Mucosa of gallbladder (tissue), 1 donor: ENCODE results near the gene CACHD1. TPM values are rescaled to one million over a fixed set of nuclear protein-coding genes. Genes with fewer than 3 reads are reported as not detected.

Experiments
- DNase-seq: peaks from one replicate; pipeline ENCODE4 v3.0.0-alpha.2; 2020; ENCODE audit warnings: low spot score
- total RNA-seq: library from RNA; stranded (reverse); gene quantifications from one replicate; pipeline ENCODE4 v1.2.1, GENCODE V29; 2021
- donor health status: DM: no; HTN: no; CAD: no.

Gene CACHD1
- total RNA-seq, 1 donor from 2014 or later, result 3.8 TPM

GRCh38 chr1:64654519-64655341, 184.8 kb downstream of the CACHD1 start:
- DNase-seq, result no peak

DNA sequence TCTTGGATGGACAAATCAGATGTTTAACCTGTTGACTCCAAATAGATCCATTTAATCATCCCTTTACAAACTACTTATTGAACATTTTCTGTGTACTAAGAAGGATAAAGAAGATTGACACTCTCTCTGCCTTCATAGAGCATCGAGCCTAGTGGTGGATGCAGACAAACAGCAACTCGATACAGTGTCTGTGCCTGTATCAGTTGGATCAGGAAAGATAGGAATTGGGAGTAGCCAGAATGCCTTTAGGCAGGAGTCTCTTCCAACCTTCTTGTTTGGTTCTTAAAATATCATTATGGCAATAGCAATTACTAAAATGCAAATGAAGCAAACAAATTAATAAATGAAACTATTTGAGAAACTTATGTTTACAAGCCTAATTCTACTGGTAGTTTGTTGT, 185.9 kb downstream of the CACHD1 start:
- DNase-seq, result no peak

DNA sequence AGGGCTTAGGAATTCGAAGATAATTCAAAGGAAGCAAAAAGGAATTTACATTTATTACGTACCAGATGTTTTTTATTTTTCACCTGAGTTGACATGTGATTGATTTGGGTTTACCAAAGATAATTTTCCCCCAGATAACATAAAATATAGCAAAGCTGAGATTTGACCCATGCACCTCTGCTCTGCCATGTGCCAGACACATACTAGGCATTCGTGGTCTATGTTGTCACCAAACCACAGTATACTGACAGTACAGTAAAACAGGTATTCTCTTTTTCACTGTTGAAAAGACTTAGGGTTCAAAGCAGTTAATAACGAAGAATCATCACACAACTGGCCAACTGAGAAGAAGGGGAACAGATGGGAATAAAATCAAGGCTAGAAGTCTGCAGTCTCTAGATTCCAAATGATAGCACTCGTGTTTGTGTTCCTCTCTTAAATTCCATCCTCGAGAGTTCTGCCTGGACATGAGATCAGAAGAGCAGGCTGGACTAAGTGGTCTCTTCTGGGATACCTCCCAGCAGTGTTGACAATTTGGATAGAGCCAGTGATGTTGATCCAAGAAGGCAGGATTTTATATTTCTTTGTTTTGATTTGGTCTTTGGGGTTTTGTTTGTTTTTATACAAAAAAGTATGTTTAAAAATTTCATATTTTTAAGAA, 189.7 kb downstream of the CACHD1 start:
- no peak for DNase-seq

GRCh38 chr1:64663668-64664067, 193.7 kb downstream of the CACHD1 start:
- no peak for DNase-seq

DNA sequence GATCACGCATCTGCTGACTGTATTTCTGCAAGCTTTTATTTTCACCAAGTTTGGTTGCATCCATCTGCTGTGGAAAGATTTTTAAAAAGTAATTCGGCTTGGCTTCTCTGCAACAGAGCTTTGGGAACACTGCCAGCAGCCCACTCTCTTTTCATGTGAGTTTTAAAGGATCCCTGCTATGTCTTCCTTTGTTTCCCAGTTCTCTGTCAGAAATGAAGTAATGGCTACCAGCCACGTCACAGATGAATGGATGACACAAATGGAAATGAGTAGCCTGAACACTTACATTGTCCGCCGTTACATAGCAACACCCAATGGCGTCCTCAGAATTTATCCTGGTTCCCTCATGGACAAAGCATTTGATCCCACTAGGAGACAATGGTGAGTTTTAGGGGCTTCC, 194.4 kb downstream of the CACHD1 start:
- DNase-seq, result no peak

DNA sequence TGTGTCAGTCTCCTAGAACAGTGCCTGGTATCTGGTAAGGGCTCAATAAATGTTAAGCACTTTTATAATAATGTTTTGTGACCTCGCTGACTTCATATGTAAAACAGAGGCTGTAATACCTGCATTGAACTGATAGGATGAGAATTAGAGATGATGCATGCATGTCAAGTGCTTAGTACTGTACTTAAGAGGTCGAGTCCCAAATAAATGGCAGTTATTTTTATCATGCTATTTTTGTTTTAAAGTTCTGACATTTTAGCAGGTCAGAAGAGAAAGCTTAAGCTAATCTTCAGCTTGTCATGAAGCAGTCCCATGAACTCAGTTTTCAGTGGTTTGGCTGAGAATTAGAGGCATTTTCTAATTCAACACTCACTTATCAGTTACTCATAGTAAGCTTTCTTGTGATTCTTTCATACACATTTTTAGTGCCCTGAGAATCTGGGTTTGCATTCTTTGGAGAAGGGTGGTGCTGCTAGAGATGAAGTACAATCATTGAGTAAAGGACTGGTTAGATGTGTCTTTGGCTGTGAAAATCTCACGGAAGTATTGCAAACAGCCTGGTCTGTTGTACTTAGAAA, 199.3 kb downstream of the CACHD1 start:
- no peak for DNase-seq

DNA sequence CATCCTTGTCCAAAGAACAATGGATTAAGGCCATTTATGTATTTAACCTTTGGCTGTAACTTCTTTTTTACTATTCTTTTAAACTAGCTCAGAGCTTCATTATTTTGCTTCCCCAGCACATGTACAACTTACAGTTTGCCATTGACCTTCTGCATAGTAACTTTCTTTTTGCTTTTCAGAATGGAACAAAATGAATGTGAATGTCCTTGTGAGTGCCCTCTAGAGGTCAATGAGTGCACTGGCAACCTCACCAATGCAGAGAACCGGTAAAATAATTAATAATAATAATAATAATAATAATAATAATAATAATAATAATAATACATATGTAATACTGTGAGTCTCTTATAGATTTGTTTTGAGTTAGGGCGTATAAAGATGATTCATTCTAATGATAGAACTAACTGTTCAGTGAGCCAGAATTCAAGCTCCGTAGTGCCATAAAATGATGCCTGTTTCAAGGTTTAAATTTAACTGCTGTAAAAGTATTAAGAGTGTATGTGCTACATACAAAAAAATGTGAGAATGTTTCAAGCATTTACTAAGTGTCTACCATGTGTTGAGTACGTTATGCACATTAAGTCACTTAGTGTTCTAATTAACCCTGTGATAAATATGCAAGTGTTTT, 205.9 kb downstream of the CACHD1 start:
- DNase-seq, result no peak

- DNase-seq, result no peak
Observed at GRCh38 chr1:64676386-64676785, 206.5 kb downstream of the CACHD1 start.

GRCh38 chr1:64677532-64677931, 207.6 kb downstream of the CACHD1 start:
- DNase-seq, result no peak

DNA sequence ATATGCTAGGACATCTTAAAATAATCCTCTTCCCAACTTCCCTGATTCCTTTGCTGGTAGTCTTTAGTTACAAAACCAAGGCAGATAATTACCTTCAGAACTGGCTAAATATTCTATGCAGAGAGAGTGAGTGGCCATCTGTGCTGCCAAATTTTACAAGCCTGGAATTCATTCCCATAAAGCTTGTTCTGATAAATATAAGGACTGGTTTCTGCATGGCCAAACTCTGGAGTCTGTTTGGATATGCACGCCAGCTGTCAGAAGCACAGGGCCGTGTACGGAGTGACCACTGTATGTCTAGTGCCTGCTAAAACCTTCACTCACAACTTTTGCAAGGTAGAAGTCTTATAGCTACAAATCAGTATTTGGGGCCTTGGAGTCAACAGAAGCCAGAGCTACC, 208.4 kb downstream of the CACHD1 start:
- no peak for DNase-seq

DNA sequence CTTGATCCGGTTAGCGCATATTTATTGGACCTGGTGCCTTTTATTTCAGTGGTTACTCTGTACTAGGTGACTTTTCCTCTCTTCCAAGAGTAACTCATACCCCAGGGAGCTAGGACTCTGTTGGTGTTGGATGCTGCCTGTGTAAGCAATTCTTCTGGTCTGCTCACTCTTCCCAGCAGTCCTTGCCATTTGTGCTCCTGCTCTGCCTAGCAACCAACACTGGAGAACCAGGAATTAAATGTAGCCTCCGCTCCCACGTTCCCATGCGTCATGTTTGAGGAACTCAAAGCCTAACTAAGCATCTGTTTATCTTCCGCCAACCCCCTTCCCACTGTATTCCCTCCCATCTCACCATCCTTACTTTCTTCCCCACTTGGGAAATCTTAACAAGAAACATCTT, 209.2 kb downstream of the CACHD1 start:
- DNase-seq, result no peak

GRCh38 chr1:64680599-64680998, 210.7 kb downstream of the CACHD1 start:
- no peak for DNase-seq

DNA sequence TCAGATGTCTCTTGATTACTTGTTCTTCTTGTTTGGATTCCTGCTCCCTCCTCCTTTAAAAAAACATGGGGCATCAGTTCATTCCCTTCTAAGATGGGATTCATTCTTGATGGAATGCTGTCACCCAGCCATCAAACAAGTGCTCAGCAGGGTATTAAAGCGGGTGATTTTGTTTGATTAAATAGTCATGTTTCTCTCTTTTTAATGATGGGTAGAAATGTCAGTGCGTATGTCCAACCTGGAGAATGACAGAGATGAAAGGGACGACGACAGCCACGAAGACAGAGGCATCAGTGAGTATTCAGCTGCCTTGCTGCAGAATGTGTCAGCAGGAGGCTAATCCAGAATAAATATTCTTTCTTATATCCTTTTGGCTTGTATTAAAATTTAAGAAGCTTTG, 211.1 kb downstream of the CACHD1 start:
- no peak for DNase-seq

- no peak for DNase-seq
Observed at GRCh38 chr1:64683419-64683818, 213.5 kb downstream of the CACHD1 start.

DNA sequence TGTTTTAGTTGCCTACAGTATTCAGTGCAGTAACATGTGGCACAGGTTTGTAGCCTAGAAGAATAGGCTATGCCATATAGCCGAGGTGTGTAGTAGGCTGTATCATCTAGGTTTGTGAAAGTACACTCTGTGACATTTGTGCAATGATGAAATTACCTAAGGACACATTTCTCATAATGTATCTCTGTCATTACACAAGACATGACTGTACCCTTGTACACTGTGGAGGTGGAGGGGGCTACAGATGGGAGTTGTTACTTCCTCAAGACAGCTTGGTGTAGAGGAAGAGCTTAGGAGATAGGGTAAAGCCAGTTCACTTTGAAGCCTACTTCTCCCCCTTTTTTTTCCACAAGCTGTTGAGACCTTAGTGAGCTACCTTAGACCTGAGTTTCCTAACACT, 215.3 kb downstream of the CACHD1 start:
- DNase-seq, result no peak

DNA sequence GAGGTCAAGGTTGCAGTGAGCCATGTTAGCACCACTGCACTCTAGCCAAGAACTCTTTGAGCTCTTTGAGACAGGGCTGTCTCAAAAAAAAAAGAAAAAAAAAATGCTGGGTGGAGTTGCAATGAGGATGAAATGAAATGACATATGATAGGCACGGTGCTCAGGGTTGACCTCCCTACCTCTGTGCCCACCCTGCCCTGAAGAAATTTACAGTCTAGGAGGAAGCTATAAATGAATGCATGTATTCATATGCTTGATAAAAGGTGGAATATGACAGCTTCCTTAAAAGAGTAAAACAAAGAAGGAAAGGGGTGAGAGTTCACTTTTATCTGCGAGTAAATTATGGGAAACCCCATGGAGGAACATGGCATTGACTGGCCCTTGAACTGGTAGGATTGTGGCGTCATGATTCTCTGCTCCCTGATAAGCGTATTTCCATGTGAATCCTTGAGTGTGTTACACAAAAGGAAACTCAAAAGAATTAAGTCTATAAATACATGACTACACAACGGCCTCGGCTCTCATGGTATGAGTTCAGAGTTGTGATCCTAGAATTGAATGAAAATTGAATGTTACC, 215.9 kb downstream of the CACHD1 start:
- no peak for DNase-seq

GRCh38 chr1:64686828-64687724, 217.1 kb downstream of the CACHD1 start:
- DNase-seq, result peak; percentile 27

DNA sequence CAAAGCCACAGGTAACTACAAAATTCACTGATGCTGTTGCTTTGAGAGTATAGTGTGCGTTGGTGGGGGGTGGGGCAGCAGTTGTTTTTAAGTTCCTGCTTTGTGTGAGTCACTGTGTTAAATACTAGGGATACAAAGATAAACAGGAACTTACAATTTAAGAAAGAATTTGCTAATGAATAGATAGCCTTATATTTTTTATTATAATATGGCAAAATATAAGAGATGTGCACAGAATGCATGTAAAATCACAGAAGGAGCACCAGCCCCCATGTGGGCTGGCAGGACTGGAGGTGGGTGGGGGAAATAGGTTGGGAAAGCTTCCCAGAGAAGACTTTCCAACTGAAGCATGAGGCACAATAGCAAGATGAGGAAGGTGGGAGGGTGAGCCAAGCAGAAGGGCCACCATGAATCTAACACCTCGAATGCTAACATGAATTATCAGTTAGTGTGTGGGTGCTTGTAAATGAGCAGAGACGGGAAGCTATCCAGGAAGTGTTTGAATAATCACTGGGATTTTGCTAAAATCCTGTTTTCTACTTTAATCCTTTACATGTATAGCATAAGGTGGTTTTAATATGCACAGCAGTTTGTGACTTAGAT, 217.9 kb downstream of the CACHD1 start:
- peak; percentile 52 for DNase-seq

DNA sequence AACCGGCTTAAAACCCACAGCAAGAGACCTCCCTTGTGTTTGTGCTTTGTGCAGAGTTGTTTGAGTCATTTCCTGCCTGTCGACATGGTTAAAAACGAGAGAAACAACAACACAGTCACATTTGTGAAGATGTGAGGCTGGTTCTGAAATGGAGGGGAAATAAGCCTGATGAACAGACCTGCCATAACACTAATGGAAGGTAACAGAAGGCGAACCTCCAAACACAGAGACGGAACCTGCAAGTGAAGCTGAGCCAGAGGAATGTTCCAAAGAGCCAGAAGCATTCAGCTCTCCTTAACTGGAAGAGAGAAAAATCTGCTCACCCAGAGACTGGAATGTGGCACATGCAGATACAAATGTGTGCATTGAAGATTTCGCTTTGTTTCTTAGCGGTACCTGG, 221.7 kb downstream of the CACHD1 start:
- DNase-seq, result no peak

GRCh38 chr1:64692911-64693310, 223.0 kb downstream of the CACHD1 start:
- no peak for DNase-seq

DNA sequence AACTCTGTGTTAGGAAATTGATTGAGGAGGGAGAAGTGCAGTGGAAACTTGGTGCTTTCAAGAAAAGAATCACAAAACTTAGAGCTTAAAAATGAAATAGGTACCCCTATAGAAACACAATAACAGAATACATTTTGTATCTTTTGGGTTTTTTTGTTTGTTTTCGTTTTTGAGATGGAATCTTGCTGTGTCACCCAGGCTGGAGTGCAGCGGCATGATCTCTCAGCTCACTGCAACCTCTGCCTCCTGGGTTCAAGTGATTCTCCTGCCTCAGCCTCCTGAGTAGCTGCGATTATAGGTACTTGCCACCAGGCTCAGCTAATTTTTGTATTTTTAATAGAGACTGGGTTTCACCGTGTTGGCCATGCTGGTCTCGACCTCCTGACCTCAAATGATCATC, 223.5 kb downstream of the CACHD1 start:
- DNase-seq, result no peak
